COLO668 (cell line): Measurements from ENCODE around the gene CCNJL.

Experiments used
- DNase-seq: peaks from one replicate; lab custom pipeline; 2025; ENCODE audit not compliant: unreplicated experiment; lab: John Stamatoyannopoulos, UW

Gene CCNJL

DNA sequence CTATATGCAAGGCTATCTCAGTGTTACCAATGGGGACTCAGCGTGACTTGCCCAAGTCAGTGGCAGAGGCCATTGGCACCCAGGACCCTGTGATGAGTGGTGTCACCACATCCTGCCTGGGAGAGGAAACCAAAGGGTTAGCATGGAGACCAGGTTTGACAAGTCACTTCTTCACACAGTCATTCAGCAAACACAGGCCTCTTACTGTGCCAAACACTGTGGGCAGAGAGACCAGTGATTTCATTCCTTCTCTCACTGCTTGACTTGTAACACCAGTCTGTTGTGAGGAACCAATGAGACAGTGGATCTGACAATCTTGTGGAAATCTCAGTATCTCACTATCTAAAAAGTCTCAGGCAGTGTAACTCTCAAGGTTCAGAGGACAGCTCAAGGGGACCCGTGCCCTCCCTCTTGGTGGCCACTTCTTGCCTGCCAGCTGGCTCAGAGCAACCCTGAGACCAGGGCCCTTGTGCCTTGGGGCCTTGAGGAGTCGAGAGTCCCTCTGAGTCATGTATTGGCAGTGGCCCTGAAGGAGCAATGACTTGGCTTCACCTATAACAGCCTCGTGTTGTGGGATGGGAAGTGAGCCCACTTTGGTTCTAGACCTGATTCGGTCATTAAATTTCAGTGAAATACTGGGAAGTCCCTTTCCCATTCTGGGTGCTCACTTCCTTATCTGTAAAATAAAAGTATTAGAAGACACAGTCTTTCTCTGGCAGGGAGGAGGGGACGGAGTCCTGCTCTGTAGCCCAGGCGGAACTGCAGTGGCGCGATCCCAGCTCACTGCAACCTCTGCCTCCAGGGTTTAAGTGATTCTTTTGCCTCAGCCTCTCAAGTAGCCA is 81.5 kb downstream of the CCNJL start:
- DNase-seq = no peak

GRCh38 chr5:160229190-160229742 is 83.1 kb downstream of the CCNJL start, which contains the start of gene FABP6:
TSS of gene FABP6 (plus strand) at chr5:160229506. CDS start at chr5:160229558, 52 bp downstream.
- no peak for DNase-seq

- no peak for DNase-seq
Measured at GRCh38 chr5:160227012-160227411, 85.4 kb downstream of the CCNJL start.

DNA sequence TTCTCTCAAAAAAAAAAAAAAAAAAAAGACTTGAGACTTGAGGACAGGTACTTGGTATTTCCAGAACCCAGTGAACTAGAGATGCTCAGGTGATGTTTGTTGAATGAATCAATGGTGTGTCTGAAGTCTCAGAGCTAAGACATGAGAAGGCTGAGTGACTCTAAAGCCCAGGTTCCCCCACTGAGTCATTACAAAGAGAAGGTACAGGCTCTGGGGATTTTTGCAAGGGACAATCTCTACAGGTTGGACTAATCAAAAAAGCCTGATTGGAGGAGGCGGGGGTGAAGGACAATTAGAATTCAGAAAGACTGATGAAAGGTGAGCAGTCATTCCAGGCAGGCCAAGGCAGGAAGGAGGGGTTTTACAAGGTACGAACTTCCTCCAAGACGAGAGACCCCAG is 91.3 kb downstream of the CCNJL start:
- no peak for DNase-seq

DNA sequence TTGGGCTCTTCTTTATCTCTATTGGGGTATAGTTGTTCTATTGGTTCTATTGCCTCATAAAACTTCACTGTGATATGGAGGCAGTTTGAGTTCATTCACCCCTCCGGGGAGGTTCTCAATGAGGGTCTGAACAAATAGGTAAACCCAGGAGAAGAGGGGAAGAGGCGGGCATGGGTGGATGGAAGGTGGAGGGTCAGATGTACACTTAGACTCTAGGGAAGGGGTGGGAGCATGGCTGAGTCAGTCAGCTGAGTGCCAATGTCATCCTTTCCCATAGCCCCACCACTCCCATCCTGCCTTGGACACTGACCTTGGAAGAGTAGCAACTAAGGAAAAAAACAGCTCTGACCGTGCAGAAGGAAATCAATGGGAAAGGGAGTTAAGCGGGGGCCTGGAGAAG is 93.0 kb downstream of the CCNJL start:
- DNase-seq = no peak

- no peak for DNase-seq
Measured at GRCh38 chr5:160213537-160213936, 98.8 kb downstream of the CCNJL start.

GRCh38 chr5:160211352-160211751 is 101.0 kb downstream of the CCNJL start:
- DNase-seq = no peak

DNA sequence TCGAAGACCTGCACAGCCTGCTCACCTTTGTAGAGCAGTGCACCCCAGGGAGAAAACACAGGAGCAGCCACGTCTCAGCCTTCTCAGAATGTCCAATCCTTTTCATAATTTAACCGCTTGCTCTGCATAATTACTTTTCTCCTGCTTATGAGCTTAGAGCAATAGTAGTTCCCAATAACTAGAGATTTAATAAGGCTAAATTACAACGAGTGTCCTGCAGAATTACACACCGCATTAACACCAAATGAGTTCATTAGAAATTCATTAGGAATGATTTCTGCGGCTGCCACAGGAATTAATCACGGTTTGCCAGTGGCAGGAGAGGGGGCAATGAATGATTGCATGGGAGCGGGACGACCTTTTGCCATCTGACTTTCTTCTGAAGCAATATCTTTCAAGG is 101.8 kb downstream of the CCNJL start:
- DNase-seq = no peak

- DNase-seq = no peak
Measured at GRCh38 chr5:160209917-160210316, 102.4 kb downstream of the CCNJL start.

DNA sequence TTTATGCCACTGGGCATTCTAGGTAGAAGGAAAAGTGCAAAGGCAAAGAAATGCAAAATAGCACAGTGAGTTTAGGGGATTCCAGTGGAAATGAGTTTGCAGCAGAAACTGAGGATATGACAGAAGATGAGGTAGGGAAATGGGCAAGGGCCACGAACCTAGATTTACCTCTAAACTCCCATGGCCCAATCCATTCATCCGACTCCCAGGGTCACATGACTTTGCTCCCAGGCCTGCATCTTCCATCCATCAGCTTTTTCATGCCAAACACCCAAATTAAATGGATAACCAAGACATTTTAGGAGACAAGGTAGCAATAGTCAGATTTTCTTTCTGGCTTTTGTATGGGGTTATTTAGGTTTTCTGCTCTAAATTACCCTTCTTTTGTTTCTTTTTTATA is 105.3 kb downstream of the CCNJL start:
- no peak for DNase-seq
